Neural cell (in vitro differentiated cells): ENCODE data around the gene HPCA. TPM values are rescaled to one million over a fixed set of nuclear protein-coding genes. Genes with fewer than 3 reads are reported as not detected.

Experiments
- H2AFZ ChIP-seq: fragments of 200-600, 300-800 bp; sonication (generic), shearing (Covaris generic); 2 replicates; pipeline ENCODE4 v1.6.0; 2014; ENCODE audit warnings: low read depth, mild to moderate bottlenecking, antibody characterized with exemption, low read length, moderate library complexity
- H3F3A ChIP-seq: fragments of 200-600 bp; shearing (Covaris generic); 2 replicates; pipeline ENCODE4 v1.6.1; 2016; ENCODE audit warnings: mild to moderate bottlenecking, moderate library complexity, mixed read lengths, antibody characterized with exemption, low read length; ENCODE audit not compliant: insufficient read depth, poor library complexity, severe bottlenecking
- H3K27ac ChIP-seq: fragments of 200-600, 300-800 bp; sonication (generic), shearing (Covaris generic); 2 replicates; pipeline ENCODE4 v1.5.1; 2014; ENCODE audit warnings: mild to moderate bottlenecking, low read length, moderate library complexity
- H3K27me3 ChIP-seq: fragments of 300-800, 200-600 bp; sonication (generic), shearing (Covaris generic); 2 replicates; pipeline ENCODE4 v1.6.0; 2014; ENCODE audit warnings: mild to moderate bottlenecking, low read depth, low read length, moderate library complexity; ENCODE audit not compliant: insufficient read depth
- H3K36me3 ChIP-seq: fragments of 300-800, 200-600 bp; sonication (generic), shearing (Covaris generic); 2 replicates; pipeline ENCODE4 v1.5.1; 2014; ENCODE audit warnings: mild to moderate bottlenecking, antibody characterized with exemption, low read length, moderate library complexity; ENCODE audit not compliant: insufficient read depth
- H3K4me2 ChIP-seq: fragments of 300-800, 200-600 bp; sonication (generic), shearing (Covaris generic); 2 replicates; pipeline ENCODE4 v1.6.0; 2014; ENCODE audit warnings: mild to moderate bottlenecking, low read length
- H3K4me3 ChIP-seq: fragments of 300-800, 200-600 bp; sonication (generic), shearing (Covaris generic); 2 replicates; pipeline ENCODE4 v1.5.1; 2014; ENCODE audit warnings: mild to moderate bottlenecking, low read length, moderate library complexity
- H3K79me2 ChIP-seq: fragments of 200-600 bp; shearing (Covaris generic); replicated peaks from 2 replicates; pipeline ENCODE4 v1.6.0; 2014; ENCODE audit warnings: mild to moderate bottlenecking, low read length, moderate library complexity; ENCODE audit not compliant: insufficient read depth
- H3K9ac ChIP-seq: fragments of 300-800, 200-600 bp; sonication (generic), shearing (Covaris generic); 2 replicates; pipeline ENCODE4 v1.6.1; 2016; ENCODE audit warnings: mild to moderate bottlenecking, low read length, mixed read lengths
- H3K9me2 ChIP-seq: fragments of 200-600 bp; shearing (Covaris generic); 2 replicates; pipeline ENCODE4 v1.6.1; 2016; ENCODE audit warnings: mild to moderate bottlenecking, low read length, mixed read lengths; ENCODE audit not compliant: insufficient read depth
- H3K9me3 ChIP-seq: fragments of 200-600, 300-800 bp; sonication (generic), shearing (Covaris generic); 2 replicates; pipeline ENCODE4 v1.6.1; 2016; ENCODE audit warnings: mild to moderate bottlenecking, mixed run types, low read length, moderate library complexity, mixed read lengths
- H4K20me1 ChIP-seq: fragments of 200-600 bp; shearing (Covaris generic); 2 replicates; pipeline ENCODE4 v1.6.1; 2016; ENCODE audit warnings: mild to moderate bottlenecking, mixed run types; ENCODE audit not compliant: insufficient read depth
- CTCF ChIP-seq: fragments of 450-650 bp; IDR thresholded peaks from 2 replicates; pipeline ENCODE4 v1.5.1; 2014; ENCODE audit warnings: antibody characterized with exemption, mild to moderate bottlenecking, moderate library complexity; ENCODE audit not compliant: poor library complexity, severe bottlenecking
- EP300 ChIP-seq: fragments of 450-650 bp; conservative IDR thresholded peaks from 2 replicates; pipeline ENCODE4 v1.6.1; 2014; ENCODE audit warnings: antibody characterized with exemption, mild to moderate bottlenecking, moderate library complexity; ENCODE audit not compliant: poor library complexity, severe bottlenecking
- EZH2 ChIP-seq: fragments of 200-600, 300-800 bp; shearing (Covaris generic), sonication (generic); IDR thresholded peaks from 2 replicates; pipeline ENCODE4 v1.6.1; 2014; ENCODE audit warnings: antibody characterized with exemption, low read length, borderline replicate concordance, mild to moderate bottlenecking; ENCODE audit not compliant: insufficient read depth, poor library complexity, severe bottlenecking
- MXI1 ChIP-seq: fragments of 450-650 bp; conservative IDR thresholded peaks from 2 replicates; pipeline ENCODE4 v1.6.1; 2014; ENCODE audit warnings: antibody characterized with exemption, mild to moderate bottlenecking; ENCODE audit not compliant: poor library complexity, severe bottlenecking
- POLR2AphosphoS5 ChIP-seq: IDR thresholded peaks from 2 replicates; pipeline ENCODE4 v1.6.1; 2012
- RAD21 ChIP-seq: fragments of 450-650 bp; conservative IDR thresholded peaks from 2 replicates; pipeline ENCODE4 v1.6.1; 2014; ENCODE audit warnings: antibody characterized with exemption, mild to moderate bottlenecking, moderate library complexity
- REST ChIP-seq: IDR thresholded peaks from 2 replicates; pipeline ENCODE4 v1.6.1; 2012; ENCODE audit warnings: borderline replicate concordance
- SMC3 ChIP-seq: fragments of 450-650 bp; conservative IDR thresholded peaks from 2 replicates; pipeline ENCODE4 v1.6.1; 2014; ENCODE audit warnings: antibody characterized with exemption, mild to moderate bottlenecking, moderate library complexity; ENCODE audit not compliant: poor library complexity
- TAF1 ChIP-seq: IDR thresholded peaks from 2 replicates; pipeline ENCODE4 v1.6.1; 2012; ENCODE audit warnings: low read depth
- polyA plus RNA-seq: library from polyadenylated mRNA; depleted of rRNA; stranded (reverse); fragments of >200 nt; gene quantifications from 2 replicates; pipeline ENCODE4 v1.2.3, GENCODE V29; 2014

Gene HPCA
- polyA plus RNA-seq, 1 donor from 2014 or later = 1.9 TPM

- Histone ChIP-seq H3K36me3 (no peaks in the 10 kb centered on the region), H3K4me2 (no peak overlapping the region), H3K79me2 (no peaks in the 10 kb centered on the region), H3F3A (no peaks in the 10 kb centered on the region), H3K27ac (no peak overlapping the region), H2AFZ (no peak overlapping the region), H3K9me2 (no peaks in the 10 kb centered on the region), H3K9ac (no peak overlapping the region), H3K27me3 (peaks cover 40% of the 10 kb centered on the region), H3K9me3 (no peaks in the 10 kb centered on the region), H4K20me1 (no peaks in the 10 kb centered on the region), H3K4me3 (no peak overlapping the region)
- no peak for TF ChIP-seq MXI1
- TF ChIP-seq TAF1 = no peak
- TF ChIP-seq CTCF = no peak
- no peak for TF ChIP-seq SMC3
- TF ChIP-seq POLR2AphosphoS5 = no peak
- TF ChIP-seq RAD21 = no peak
- TF ChIP-seq EP300 = no peak
- TF ChIP-seq EZH2 = no peak
- no peak for TF ChIP-seq REST
These were observed 2.6 kb downstream of the HPCA start for GRCh38 chr1:32888677-32889420.

- H3K4me3 ChIP-seq = no peak overlapping the region
- H2AFZ ChIP-seq = no peak overlapping the region
- no peak for TF ChIP-seq POLR2AphosphoS5
- TF ChIP-seq TAF1 = no peak
- no peaks in the 10 kb centered on the region for H3K79me2 ChIP-seq
- no peaks in the 10 kb centered on the region for H3K9me2 ChIP-seq
- H3K4me2 ChIP-seq = no peak overlapping the region
- H3K9ac ChIP-seq = no peak overlapping the region
- H3F3A ChIP-seq = no peaks in the 10 kb centered on the region
- no peak overlapping the region for H3K27ac ChIP-seq
- peaks cover 40% of the 10 kb centered on the region for H3K27me3 ChIP-seq
- no peaks in the 10 kb centered on the region for H4K20me1 ChIP-seq
- H3K36me3 ChIP-seq = no peaks in the 10 kb centered on the region
- H3K9me3 ChIP-seq = no peaks in the 10 kb centered on the region
These were observed 3.5 kb downstream of the HPCA start for GRCh38 chr1:32889731-32890278.
